Measurements from ENCODE around the gene VIL1.

DNA sequence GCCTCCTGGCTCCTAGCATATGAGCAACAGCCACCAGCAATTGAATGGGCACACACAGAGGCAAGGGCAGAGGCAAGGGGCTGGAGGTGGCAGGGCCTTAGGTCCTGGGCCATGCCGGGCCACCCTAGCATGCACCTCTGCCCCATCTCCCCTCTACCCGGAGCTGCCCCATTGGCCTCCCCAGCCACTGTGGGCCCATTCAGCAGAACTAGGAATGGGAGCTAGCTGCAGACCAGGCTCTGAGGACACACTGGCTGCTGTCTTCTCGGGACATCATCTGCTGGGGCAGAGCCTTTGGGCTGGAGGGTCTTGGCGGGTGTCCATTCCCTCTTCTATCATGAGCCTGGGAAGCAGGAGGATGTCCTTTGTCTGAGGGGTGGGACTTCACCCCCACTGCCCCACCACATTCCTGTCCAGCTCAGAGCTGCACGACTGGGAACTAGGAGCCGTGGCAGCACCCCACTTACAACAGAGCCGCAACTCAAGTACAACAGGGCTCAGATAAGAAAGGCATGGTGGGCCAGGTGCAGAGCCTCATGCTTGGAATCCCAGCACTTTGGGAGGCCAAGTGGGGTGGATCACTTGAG lies 800 bp downstream of the VIL1 start:
- TF ChIP-seq CTCF (IDR thresholded peaks at IDR 0.05) (no peak), POLR2A (IDR thresholded peaks at IDR 0.05) (no peak), POLR2AphosphoS5 (IDR thresholded peaks at IDR 0.05) (no peak)
